ENCODE results near the gene AFMID.

DNA sequence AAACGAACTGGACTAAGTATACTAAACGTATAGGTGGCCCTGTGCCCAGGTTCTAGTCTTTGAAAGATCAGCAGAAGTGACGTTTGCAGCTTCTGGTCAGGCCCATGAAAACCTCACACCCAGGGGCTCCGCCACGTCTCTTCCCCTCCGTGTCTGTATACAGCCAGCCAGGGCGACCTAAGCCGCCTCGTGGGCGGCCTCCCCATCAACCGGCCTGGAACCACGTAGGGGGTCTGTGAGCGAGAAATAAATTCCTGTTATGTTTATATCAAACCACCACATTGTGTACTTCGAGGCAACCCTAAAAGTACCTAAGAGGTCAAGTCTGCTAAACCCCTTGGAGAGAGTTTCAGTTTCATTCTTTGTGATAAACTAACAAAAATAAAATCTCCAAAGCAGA is 7.1 kb upstream of the AFMID start:
- TF ChIP-seq, protein P1, sequence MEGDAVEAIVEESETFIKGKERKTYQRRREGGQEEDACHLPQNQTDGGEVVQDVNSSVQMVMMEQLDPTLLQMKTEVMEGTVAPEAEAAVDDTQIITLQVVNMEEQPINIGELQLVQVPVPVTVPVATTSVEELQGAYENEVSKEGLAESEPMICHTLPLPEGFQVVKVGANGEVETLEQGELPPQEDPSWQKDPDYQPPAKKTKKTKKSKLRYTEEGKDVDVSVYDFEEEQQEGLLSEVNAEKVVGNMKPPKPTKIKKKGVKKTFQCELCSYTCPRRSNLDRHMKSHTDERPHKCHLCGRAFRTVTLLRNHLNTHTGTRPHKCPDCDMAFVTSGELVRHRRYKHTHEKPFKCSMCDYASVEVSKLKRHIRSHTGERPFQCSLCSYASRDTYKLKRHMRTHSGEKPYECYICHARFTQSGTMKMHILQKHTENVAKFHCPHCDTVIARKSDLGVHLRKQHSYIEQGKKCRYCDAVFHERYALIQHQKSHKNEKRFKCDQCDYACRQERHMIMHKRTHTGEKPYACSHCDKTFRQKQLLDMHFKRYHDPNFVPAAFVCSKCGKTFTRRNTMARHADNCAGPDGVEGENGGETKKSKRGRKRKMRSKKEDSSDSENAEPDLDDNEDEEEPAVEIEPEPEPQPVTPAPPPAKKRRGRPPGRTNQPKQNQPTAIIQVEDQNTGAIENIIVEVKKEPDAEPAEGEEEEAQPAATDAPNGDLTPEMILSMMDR (conservative IDR thresholded peaks at IDR 0.05; ENCODE audit: low read depth in 2 of 2), result no peak
- TF ChIP-seq ZNF114 (CRISPR knock-in tag; IDR thresholded peaks at IDR 0.05), result no peak
- no peak for TF ChIP-seq POLR2AphosphoS5 (IDR thresholded peaks at IDR 0.05; ENCODE audit: low read depth)
- TF ChIP-seq EZH2 (IDR thresholded peaks at IDR 0.05; ENCODE audit: low read depth, unreplicated experiment), result no peak
- TF ChIP-seq NANOG (IDR thresholded peaks at IDR 0.05; ENCODE audit: borderline replicate concordance), result no peak
- TF ChIP-seq EZH2phosphoT487 (IDR thresholded peaks at IDR 0.05; ENCODE audit: unreplicated experiment), result no peak
- TF ChIP-seq, protein P2, sequence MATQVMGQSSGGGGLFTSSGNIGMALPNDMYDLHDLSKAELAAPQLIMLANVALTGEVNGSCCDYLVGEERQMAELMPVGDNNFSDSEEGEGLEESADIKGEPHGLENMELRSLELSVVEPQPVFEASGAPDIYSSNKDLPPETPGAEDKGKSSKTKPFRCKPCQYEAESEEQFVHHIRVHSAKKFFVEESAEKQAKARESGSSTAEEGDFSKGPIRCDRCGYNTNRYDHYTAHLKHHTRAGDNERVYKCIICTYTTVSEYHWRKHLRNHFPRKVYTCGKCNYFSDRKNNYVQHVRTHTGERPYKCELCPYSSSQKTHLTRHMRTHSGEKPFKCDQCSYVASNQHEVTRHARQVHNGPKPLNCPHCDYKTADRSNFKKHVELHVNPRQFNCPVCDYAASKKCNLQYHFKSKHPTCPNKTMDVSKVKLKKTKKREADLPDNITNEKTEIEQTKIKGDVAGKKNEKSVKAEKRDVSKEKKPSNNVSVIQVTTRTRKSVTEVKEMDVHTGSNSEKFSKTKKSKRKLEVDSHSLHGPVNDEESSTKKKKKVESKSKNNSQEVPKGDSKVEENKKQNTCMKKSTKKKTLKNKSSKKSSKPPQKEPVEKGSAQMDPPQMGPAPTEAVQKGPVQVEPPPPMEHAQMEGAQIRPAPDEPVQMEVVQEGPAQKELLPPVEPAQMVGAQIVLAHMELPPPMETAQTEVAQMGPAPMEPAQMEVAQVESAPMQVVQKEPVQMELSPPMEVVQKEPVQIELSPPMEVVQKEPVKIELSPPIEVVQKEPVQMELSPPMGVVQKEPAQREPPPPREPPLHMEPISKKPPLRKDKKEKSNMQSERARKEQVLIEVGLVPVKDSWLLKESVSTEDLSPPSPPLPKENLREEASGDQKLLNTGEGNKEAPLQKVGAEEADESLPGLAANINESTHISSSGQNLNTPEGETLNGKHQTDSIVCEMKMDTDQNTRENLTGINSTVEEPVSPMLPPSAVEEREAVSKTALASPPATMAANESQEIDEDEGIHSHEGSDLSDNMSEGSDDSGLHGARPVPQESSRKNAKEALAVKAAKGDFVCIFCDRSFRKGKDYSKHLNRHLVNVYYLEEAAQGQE (IDR thresholded peaks at IDR 0.05; ENCODE audit: unreplicated experiment), result no peak
- TF ChIP-seq JUNB (IDR thresholded peaks at IDR 0.05; ENCODE audit: unreplicated experiment), result no peak
- no peak for TF ChIP-seq CREB1 (CRISPR knock-in tag; IDR thresholded peaks at IDR 0.05; ENCODE audit: low read depth)
- TF ChIP-seq, protein P3, sequence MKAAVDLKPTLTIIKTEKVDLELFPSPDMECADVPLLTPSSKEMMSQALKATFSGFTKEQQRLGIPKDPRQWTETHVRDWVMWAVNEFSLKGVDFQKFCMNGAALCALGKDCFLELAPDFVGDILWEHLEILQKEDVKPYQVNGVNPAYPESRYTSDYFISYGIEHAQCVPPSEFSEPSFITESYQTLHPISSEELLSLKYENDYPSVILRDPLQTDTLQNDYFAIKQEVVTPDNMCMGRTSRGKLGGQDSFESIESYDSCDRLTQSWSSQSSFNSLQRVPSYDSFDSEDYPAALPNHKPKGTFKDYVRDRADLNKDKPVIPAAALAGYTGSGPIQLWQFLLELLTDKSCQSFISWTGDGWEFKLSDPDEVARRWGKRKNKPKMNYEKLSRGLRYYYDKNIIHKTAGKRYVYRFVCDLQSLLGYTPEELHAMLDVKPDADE (IDR thresholded peaks at IDR 0.05), result no peak
- TF ChIP-seq STAT1 (IDR thresholded peaks at IDR 0.05; ENCODE audit: unreplicated experiment), result no peak
- no peak for TF ChIP-seq ZNF331 (CRISPR knock-in tag; IDR thresholded peaks at IDR 0.05; ENCODE audit: low read depth)
- TF ChIP-seq, protein P4, sequence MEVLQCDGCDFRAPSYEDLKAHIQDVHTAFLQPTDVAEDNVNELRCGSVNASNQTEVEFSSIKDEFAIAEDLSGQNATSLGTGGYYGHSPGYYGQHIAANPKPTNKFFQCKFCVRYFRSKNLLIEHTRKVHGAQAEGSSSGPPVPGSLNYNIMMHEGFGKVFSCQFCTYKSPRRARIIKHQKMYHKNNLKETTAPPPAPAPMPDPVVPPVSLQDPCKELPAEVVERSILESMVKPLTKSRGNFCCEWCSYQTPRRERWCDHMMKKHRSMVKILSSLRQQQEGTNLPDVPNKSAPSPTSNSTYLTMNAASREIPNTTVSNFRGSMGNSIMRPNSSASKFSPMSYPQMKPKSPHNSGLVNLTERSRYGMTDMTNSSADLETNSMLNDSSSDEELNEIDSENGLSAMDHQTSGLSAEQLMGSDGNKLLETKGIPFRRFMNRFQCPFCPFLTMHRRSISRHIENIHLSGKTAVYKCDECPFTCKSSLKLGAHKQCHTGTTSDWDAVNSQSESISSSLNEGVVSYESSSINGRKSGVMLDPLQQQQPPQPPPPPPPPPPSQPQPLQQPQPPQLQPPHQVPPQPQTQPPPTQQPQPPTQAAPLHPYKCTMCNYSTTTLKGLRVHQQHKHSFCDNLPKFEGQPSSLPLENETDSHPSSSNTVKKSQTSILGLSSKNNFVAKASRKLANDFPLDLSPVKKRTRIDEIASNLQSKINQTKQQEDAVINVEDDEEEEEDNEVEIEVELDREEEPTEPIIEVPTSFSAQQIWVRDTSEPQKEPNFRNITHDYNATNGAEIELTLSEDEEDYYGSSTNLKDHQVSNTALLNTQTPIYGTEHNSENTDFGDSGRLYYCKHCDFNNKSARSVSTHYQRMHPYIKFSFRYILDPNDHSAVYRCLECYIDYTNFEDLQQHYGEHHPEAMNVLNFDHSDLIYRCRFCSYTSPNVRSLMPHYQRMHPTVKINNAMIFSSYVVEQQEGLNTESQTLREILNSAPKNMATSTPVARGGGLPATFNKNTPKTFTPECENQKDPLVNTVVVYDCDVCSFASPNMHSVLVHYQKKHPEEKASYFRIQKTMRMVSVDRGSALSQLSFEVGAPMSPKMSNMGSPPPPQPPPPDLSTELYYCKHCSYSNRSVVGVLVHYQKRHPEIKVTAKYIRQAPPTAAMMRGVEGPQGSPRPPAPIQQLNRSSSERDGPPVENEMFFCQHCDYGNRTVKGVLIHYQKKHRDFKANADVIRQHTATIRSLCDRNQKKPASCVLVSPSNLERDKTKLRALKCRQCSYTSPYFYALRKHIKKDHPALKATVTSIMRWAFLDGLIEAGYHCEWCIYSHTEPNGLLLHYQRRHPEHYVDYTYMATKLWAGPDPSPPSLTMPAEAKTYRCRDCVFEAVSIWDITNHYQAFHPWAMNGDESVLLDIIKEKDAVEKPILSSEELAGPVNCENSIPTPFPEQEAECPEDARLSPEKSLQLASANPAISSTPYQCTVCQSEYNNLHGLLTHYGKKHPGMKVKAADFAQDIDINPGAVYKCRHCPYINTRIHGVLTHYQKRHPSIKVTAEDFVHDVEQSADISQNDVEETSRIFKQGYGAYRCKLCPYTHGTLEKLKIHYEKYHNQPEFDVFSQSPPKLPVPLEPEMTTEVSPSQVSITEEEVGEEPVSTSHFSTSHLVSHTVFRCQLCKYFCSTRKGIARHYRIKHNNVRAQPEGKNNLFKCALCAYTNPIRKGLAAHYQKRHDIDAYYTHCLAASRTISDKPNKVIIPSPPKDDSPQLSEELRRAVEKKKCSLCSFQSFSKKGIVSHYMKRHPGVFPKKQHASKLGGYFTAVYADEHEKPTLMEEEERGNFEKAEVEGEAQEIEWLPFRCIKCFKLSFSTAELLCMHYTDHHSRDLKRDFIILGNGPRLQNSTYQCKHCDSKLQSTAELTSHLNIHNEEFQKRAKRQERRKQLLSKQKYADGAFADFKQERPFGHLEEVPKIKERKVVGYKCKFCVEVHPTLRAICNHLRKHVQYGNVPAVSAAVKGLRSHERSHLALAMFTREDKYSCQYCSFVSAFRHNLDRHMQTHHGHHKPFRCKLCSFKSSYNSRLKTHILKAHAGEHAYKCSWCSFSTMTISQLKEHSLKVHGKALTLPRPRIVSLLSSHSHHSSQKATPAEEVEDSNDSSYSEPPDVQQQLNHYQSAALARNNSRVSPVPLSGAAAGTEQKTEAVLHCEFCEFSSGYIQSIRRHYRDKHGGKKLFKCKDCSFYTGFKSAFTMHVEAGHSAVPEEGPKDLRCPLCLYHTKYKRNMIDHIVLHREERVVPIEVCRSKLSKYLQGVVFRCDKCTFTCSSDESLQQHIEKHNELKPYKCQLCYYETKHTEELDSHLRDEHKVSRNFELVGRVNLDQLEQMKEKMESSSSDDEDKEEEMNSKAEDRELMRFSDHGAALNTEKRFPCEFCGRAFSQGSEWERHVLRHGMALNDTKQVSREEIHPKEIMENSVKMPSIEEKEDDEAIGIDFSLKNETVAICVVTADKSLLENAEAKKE (CRISPR knock-in tag; IDR thresholded peaks at IDR 0.05), result no peak
